NK-92 (cell line): ENCODE data around the gene NUDT3.
"Not testable (repeated sequence)": the region's sequence is repeated elsewhere in the genome, so short reads cannot be mapped to it uniquely, and the experiment has no call there.

Experiments
- DNase-seq: peaks from one replicate; lab custom pipeline; 2025; ENCODE audit not compliant: unreplicated experiment; lab: John Stamatoyannopoulos, UW

Gene NUDT3

DNA sequence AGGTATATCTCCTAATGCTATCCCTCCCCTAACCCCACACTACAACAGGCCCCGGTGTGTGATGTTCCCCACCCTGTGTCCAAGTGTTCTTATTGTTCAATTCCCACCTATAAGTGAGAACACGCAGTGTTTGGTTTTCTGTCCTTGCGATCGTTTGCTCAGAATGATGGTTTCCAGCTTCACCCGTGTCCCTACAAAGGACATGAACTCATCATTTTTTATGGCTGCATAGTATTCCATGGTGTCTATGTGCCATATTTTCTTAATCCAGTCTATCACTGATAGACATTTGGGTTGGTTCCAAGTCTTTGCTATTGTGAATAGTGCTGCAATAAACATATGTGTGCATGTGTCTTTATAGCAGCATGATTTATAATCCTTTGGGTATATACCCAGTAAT is 20.6 kb downstream of the NUDT3 start:
- not testable (repeated sequence) for DNase-seq

DNA sequence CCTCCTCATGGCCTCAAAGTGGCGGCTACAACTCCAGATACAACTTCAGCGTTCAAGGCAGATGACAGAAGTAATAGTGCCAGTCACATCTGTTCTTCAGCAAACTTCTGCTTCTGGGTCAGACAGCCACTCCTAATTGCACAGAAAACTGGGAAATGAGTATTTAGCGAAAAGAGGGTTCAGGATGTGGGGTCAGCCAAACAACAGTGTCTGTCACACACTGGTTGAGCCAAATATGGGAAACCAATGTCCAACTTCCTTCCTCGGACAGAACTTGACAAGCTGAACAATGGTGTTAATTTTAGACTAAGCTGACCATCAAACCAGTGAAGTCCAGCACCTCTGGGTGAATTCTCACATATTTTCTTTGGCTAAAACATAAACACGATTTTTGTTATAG is 22.1 kb downstream of the NUDT3 start:
- DNase-seq, result no peak

DNA sequence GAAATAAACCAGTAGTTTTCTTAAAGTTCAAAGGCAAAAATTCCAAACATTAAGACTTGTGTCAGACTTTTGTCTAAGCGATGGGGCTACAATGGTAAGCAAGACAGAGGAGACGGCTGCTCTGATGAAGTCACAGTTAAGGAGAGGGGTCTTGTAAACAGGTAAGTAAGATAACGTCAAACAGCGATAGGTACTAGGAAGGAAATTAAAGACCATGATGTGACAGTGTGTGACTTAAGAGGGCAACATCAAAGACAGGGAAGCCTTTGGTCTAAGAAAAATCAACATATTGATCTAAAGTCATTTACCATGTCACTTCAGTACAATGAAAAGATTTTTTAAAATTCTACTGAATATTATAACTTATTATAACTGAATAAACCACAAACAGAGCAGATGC is 23.1 kb downstream of the NUDT3 start:
- DNase-seq, result no peak

DNA sequence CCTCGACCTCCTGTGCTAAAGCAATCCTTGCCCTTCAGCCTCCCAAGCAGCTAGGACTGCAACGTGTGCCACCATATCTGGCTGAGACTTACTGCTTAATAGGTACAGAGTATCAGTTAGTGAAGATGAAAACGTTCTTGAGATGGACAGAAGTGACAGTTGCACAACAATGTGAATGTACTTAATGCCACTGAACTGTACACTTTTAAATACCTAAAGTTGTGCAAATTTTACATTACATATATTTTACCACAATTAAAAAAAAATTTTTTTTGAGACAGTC is 25.9 kb downstream of the NUDT3 start:
- no peak for DNase-seq

DNA sequence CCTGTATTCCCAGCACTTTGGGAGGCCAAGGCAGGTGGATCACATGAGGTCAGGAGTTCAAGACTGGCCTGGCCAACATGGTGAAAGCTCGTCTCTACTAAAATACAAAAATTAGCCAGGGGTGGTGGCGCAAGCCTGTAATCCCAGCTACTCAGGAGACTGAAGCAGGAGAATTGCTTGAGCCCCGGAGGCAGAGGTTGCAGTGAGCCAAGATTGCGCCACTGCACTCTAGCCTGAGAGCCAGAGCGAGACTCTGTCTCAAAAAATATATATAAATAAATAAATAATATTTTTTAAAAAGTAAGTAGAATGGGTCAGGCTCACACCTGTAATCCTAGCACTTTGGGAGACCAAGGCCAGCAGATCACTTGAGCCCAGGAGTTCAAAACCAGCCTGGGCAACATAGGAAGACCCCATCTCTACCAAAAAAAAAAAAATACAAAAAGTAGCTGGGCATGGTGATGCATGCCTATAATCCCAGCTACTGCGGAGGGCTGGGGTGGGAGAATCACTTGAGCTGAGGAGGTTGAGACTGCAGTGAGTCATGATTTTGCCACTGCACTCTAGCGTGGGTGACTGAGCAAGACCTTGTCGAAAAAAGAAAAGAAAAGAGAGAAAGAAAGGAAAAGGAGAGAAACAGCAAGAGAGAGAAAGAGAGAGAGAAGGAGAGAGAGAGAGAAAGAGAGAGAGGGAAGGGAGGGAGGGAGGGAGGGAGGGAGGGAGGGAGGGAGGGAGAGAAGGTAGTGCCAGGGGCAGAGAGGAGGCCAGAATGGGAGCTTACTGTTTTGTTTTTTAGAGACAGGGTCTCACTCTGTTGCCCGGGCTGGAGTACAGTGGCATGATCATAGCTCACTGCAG is 26.5 kb downstream of the NUDT3 start:
- DNase-seq, result not testable (repeated sequence)

DNA sequence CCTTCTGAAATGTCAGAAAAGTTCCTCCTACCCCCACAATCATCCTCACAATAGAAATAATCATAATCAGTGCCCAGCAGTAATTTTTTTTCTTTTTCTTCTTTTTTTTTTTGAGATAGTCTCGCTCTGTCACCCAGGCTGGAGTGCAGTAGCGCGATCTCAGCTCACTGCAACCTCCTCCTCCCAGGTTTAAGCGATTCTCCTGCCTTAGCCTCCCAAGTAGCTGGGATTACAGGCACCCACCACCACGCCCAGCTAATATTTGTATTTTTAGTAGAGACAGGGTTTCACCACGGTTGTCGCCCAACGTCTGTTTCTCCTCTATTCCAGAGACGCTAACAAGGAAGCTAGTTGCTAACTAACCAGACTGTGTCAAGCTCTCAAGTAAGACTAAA is 28.8 kb downstream of the NUDT3 start:
- DNase-seq, result not testable (repeated sequence)

DNA sequence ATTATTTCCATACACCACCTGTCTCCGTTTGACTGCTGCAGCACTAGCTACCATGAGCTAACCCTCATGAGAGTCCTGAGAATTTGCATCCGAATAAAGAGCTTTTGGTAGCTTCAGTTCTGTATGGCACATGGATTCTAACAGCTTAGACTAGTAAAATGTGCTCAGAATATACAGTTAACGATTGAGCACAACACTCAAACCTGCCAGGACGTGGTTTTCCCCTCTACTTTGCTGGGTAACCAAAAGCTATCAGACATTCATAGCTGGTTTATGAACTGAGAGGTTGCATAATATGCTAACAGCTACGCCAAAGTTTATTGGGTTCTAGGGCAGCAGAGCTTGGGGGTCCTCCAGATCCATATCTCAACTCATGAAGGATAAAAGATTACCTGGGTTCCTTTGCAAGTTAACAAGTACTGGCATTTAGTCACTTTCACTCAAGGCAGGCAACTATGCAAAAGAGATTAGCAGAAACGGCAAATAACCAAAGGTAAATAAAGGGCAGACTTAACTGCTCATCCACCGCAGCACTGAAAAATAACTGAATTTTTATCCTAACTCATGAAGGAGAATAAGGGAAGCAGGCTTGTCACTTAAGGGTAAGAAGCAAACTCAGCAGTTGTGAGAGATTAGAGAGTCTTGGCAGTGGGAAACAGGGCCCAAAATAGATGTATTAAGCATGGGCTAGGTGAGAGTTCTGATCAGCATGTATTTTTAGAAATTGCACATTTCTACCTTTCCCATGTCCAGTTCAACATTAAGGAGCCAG is 29.4 kb downstream of the NUDT3 start:
- DNase-seq, result no peak

DNA sequence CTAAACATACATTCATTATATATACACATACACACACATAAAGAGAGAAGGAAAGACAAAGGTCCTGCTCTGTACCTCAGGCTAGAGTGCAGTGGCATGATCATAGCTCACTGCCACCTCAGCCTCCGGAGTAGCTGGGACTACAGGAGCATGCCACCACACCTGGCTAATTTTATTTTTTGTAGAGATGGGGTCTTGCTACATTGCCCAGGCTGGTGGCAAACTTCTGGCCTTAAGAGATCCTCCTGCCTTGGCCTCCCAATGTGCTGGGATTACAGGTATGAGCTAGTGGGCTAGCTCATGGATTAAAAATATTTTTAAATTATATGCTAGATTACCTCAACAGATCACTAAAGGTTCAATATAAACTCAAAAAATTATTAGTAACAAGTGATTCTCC is 30.3 kb downstream of the NUDT3 start:
- no peak for DNase-seq

DNA sequence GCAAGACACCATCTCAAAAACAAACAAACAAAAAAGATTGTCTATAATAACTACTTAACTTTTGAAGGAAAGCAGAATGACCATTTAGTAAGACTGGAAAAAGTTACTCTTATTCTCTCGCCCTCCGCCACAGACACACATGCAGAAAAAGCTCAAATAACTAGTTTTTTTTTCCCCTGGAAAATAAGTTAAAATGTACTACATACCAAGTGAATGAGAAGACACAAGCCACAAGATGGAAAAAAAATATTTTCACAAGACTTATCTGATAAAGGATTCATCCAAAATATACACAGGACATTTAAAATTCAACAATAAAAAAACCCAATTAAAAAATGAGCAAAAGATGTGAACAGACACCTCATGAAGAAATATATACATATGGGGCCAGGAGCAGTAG is 31.9 kb downstream of the NUDT3 start:
- DNase-seq, result no peak

DNA sequence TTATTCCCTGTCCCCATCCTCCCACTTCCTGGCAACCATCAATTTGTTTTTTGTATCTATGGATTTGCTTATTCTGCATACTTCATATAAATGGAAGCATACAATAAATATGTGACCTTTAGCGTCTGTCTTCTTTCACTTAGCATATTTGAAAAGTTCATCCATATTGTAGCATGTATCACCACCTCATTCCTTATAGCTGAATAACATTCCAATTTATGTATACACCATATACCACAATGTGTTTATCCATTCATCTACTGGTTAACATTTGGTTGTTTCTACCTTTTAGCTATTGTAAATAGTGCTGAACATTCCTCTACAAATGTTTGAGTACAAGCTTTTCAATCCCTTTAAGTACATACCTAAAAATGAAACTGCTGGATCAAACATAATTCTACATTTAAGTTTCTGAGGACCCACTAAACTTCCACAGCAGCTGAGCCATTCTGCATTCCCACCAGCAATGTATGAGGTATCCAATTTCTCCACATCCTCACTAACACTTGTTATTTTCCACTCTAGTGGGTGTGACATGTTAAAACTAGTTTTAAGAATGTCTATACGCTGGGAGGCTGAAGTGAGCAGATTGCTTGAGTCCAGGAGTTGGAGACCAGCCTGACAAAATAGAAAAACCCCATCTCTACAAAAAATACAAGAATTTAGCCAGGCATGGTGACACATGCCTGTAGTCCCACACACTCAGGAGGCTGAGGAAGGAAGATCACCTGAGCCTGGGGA is 32.9 kb downstream of the NUDT3 start:
- no peak for DNase-seq

DNA sequence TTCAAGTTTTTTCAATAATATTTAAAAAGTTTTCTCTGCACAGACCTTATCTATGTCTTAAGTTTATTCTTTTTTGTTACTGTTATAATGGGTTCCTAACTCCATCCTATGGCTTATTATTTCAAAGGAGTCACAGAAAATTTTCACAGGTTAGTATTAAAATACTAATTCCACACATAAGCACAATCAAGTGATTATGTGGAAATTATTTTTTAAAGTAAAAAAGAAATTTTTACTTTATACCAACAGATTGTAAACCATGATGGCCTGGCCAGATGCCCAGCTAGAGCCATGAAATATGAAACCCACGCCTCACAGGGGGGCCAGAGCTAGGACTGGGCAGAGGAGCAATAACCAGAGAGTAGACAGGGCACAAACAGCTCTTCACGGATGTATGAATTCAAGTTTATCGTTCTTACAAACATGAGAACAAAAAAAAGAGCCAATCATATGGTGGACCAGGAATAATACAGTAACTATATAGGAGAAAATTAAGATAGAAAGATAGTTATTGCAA is 34.0 kb downstream of the NUDT3 start:
- DNase-seq, result no peak

DNA sequence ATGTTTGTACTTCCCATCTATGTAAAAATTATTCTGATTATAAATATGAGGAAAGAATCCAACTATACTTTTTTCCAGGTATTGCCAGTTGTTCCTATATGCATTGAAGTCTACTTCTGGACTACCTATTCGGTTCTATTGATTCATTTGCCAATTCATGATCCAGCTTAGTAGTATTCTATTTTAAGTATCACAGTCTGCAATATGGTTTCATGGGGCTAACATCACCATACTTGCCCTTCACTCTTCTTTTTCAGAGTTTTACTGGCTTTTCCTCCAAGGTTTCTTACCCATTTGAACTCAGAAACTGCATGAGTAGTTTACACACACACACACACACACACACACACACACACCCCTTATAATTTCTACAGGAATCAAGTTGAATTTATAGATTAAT is 34.5 kb downstream of the NUDT3 start:
- no peak for DNase-seq

DNA sequence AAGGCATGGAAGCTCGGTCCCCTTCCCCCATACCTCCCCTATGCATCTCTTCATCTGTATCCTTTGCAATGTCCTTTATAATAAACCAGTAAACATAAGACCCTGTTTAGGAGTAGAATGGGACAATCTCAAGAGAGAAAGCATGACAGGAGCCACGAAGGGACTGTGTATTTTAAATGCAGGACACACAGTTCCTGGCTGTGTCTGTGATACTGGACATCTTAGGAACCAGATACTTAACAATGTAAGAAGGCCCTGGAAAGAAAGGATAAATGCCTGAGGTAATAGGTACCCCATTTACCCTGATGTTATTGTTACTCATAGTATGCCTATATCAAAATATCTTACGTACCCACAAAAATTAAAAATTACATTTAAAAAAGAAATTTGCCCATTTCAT is 36.6 kb downstream of the NUDT3 start:
- no peak for DNase-seq

DNA sequence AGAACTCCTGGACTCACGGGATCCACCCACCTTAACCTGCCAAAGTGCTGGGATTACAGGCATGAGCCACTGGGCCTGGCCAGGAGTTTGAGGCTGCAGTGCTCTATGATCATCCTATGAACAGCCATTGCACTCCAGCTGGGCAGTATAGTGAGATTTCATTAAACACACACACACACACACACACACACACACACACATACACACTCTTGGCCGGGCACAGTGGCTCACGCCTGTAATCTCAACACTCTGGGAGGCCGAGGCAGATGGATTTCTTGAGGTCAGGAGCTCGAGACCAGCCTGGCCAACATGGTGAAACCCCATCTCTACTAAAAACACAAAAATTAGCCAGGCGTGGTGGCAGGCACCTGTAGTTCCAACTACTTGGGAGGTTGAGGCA is 38.2 kb downstream of the NUDT3 start:
- DNase-seq, result not testable (repeated sequence)

DNA sequence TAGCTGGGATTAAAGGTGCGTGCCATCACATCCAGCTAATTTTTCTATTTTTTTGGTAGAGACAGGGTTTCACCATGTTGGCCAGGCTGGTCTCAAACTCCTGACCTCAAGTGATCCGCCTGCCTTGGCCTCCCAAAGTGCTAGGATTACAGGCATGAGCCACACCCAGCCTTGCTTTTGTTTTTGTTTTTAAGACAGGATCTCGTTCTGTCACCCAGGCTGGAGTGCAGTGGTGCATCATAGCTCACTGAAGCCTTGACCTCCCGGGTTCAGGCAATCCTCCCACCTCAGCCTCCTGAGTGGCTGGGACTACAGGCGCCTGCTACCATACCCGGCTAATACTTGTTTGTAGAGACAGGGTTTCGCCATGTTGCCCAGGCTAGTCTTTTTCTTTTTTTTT is 38.9 kb downstream of the NUDT3 start:
- not testable (repeated sequence) for DNase-seq

DNA sequence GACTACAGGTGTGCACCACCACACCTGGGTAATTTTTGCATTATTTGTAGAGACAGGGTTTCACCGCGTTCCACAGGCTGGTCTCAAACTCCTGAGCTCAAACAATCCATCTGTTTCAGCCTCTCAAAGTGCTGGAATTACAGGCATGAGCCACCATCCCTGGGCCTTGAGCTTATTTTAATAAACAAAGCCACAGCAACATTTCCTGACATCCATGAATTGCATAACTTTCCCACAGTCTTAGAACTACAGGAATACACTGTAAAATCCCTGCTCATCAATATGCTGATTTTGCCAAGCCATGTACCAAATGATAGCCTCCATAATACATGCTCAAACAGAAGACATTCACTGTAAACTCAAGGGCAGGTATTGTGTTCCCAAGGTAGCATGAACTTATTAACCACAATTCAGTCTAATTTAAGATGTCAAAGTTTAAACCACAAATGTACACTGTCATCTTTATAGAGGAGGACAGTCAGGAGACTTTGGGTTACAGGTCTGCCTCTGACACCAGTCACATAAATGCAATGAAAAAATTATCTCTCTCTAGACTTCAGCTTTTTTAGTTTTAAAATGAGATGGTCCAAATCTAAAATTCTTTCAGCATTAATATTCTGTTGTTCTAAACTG is 40.0 kb downstream of the NUDT3 start:
- DNase-seq, result no peak

DNA sequence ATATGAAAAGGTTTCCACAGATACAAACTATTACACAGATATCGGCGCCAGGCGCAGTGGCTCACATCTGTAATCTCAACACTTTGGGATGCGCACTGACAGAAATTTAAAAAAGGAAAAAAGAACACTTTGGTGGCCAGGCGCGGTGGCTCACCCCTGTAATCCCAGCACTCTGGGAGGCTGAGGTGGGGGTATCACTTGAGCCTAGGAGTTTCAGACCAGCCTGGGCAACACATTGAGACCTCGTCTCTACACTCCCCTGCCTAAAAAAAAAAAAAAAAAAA is 41.6 kb downstream of the NUDT3 start:
- no peak for DNase-seq

DNA sequence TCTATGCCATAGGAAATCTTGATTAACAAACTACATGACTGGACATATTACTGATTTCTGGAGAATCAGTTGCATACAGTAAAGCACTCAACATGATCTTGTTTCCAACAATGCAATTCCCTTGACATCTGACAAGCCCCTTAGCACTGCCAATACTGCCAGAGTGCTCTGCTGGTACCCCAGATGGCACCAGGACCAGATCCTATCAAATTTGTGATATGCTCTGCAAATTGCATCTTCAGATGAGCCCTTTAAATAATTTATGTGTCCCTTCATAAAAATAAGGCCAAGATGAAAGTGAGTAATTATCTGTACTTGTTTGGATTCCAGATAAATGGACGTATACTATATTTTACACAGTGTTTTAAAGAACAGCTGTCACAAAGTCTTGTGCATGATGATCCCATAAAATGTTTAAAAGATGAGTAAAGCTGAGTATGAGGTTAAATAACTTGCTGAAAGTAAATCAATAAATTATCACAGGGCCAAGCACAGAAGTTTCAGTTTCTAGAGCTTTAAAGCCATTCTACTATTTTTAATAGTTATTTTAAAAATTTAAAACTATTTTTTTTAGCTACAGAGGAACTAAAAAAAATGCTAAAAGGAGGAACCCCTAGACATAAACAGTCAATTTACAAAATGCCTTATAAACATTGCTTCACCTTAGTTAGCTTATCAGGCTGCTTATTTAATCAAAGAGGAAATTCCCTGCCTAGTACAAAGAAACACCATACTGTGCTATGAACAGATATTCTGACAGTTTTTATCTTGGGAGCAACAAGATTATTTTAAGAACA is 42.1 kb downstream of the NUDT3 start:
- DNase-seq, result no peak

DNA sequence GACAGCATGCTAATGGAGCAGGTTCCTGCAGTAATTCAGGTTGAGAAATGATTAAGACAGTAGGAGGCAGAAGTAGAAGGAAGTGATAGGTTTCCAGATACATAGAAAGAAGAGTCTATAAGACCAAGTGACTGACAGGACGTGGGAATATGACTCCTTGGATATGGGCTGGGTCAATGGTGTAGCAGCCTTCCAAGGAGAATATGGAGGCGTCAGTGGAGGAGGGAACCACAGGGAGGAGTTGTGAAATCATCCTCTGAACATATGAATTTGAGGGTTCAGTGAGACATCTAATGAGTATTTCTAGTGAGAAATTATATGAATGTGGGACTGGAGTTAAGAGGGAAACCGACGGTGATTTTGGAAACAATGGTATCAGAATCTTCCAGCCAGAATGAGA is 43.3 kb downstream of the NUDT3 start:
- no peak for DNase-seq

DNA sequence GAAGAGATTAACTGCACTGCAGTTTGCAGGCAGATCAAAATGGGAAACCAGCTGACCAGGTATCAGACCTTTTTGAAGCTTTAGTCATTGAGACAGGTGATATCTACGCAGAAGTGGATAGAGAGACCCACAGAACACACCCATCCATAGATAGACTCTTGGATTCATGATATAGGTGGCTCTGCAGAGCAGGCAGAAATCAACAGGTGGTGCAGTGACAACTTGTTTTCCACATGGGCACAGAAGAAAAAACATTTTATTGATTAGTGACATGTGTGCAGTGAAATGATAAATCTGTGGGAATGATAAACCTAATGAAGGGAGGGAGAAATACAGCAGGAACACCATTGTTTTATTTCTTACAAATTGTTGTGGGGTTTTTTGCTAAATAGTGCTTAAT is 45.2 kb downstream of the NUDT3 start:
- DNase-seq, result no peak
